WTC11 (cell line): Measurements from ENCODE around the gene CCDC157. TPM values are rescaled to one million over a fixed set of nuclear protein-coding genes. Genes with fewer than 3 reads are reported as not detected.

Source experiments
- ATAC-seq: fragments of 200-7000 bp; cut with Tn5 transposase; 2 replicates; pipeline ENCODE4 v1.10.0; 2021; ENCODE audit warnings: mild to moderate bottlenecking, moderate library complexity
- CTCF ChIA-PET: fragments of 300-600 bp; sonication (Branson Sonifier 250); formaldehyde crosslinking; loops from one replicate; lab custom pipeline; 2021; ENCODE audit warnings: antibody characterized with exemption; lab: Charles Lee
- POLR2A ChIA-PET: fragments of 350-600 bp; sonication (Branson Sonifier 250); formaldehyde crosslinking; loops from one replicate; lab custom pipeline; 2021; ENCODE audit warnings: antibody characterized with exemption; lab: Charles Lee
- DNase-seq: peaks from one replicate; pipeline ENCODE4 v3.0.0; 2021; ENCODE audit warnings: low spot score
- H3K27ac Mint-ChIP-seq: 2 replicates; pipeline ENCODE4 v1.8.0; 2021; ENCODE audit warnings: mixed read lengths
- H3K27me3 Mint-ChIP-seq: 2 replicates; pipeline ENCODE4 v1.8.0; 2021; ENCODE audit warnings: low read depth, mild to moderate bottlenecking, moderate library complexity, mixed read lengths
- H3K36me3 Mint-ChIP-seq: 2 replicates; pipeline ENCODE4 v1.8.0; 2021; ENCODE audit warnings: mixed read lengths
- H3K4me1 Mint-ChIP-seq: 2 replicates; pipeline ENCODE4 v1.8.0; 2022; ENCODE audit warnings: mixed read lengths
- H3K4me3 Mint-ChIP-seq: 2 replicates; pipeline ENCODE4 v1.8.0; 2021; ENCODE audit warnings: mild to moderate bottlenecking, moderate library complexity, mixed read lengths
- H3K9me3 Mint-ChIP-seq: 2 replicates; pipeline ENCODE4 v1.8.0; 2021; ENCODE audit warnings: mixed read lengths
- AR ChIP-seq: fragments of 250-450 bp; sonication (Bioruptor Pico); IDR thresholded peaks from 2 replicates; pipeline ENCODE4 v1.9.0; 2021; ENCODE audit warnings: mild to moderate bottlenecking
- ATF1 ChIP-seq: sonication (generic); formaldehyde crosslinking; IDR thresholded peaks from 2 replicates; pipeline ENCODE4 v1.8.1; 2023; ENCODE audit warnings: mild to moderate bottlenecking, moderate library complexity, missing genetic modification reagents
- CDX4 ChIP-seq: fragments of 250-450 bp; sonication (Bioruptor Pico); IDR thresholded peaks from 2 replicates; pipeline ENCODE4 v1.9.0; 2021; ENCODE audit warnings: moderate library complexity, mild to moderate bottlenecking, inconsistent platforms, borderline replicate concordance
- CREB1 ChIP-seq: sonication (generic); formaldehyde crosslinking; IDR thresholded peaks from 2 replicates; pipeline ENCODE4 v1.8.0; 2023; ENCODE audit warnings: mild to moderate bottlenecking, missing genetic modification reagents
- ELF4 ChIP-seq: sonication (generic); formaldehyde crosslinking; IDR thresholded peaks from 2 replicates; pipeline ENCODE4 v1.8.1; 2022; ENCODE audit warnings: low read depth, mild to moderate bottlenecking, moderate library complexity, missing genetic modification reagents
- EMX1 ChIP-seq: fragments of 250-450 bp; sonication (Bioruptor Pico); IDR thresholded peaks from 2 replicates; pipeline ENCODE4 v1.8.0; 2021; ENCODE audit warnings: mild to moderate bottlenecking
- ERG ChIP-seq: fragments of 250-450 bp; sonication (Bioruptor Pico); IDR thresholded peaks from 2 replicates; pipeline ENCODE4 v1.8.0; 2021; ENCODE audit warnings: mild to moderate bottlenecking
- ESRRA ChIP-seq: sonication (generic); formaldehyde crosslinking; IDR thresholded peaks from 2 replicates; pipeline ENCODE4 v1.8.1; 2022; ENCODE audit warnings: mild to moderate bottlenecking, missing genetic modification reagents, borderline replicate concordance
- FOXK1 ChIP-seq: sonication (generic); formaldehyde crosslinking; IDR thresholded peaks from 2 replicates; pipeline ENCODE4 v1.8.0; 2022; ENCODE audit warnings: mild to moderate bottlenecking, moderate library complexity, missing genetic modification reagents
- FOXP1 ChIP-seq: sonication (generic); formaldehyde crosslinking; IDR thresholded peaks from 2 replicates; pipeline ENCODE4 v1.8.0; 2022; ENCODE audit warnings: missing genetic modification reagents, mild to moderate bottlenecking, moderate library complexity, borderline replicate concordance
- GRHL2 ChIP-seq: fragments of 250-450 bp; sonication (Bioruptor Pico); IDR thresholded peaks from 2 replicates; pipeline ENCODE4 v1.8.0; 2022; ENCODE audit warnings: mild to moderate bottlenecking, moderate library complexity; ENCODE audit not compliant: insufficient replicate concordance, severe bottlenecking
- GTF2I ChIP-seq: fragments of 250-450 bp; sonication (Bioruptor Pico); conservative IDR thresholded peaks from 2 replicates; pipeline ENCODE4 v1.4.0; 2021; ENCODE audit warnings: mild to moderate bottlenecking
- HMGXB4 ChIP-seq: sonication (generic); formaldehyde crosslinking; IDR thresholded peaks from 2 replicates; pipeline ENCODE4 v1.8.1; 2023; ENCODE audit warnings: mild to moderate bottlenecking, moderate library complexity, missing genetic modification reagents
- IRF1 ChIP-seq: sonication (generic); formaldehyde crosslinking; IDR thresholded peaks from 2 replicates; pipeline ENCODE4 v1.8.0; 2023; ENCODE audit warnings: missing genetic modification reagents
- IRF2 ChIP-seq: sonication (generic); formaldehyde crosslinking; IDR thresholded peaks from 2 replicates; pipeline ENCODE4 v1.8.0; 2022; ENCODE audit warnings: low read depth, missing genetic modification reagents, borderline replicate concordance
- JAZF1 ChIP-seq: fragments of 250-450 bp; sonication (Bioruptor Pico); IDR thresholded peaks from 2 replicates; pipeline ENCODE4 v1.9.0; 2021; ENCODE audit warnings: moderate library complexity, mild to moderate bottlenecking, inconsistent platforms
- NR1H2 ChIP-seq: sonication (generic); formaldehyde crosslinking; IDR thresholded peaks from 2 replicates; pipeline ENCODE4 v1.9.0; 2021; ENCODE audit warnings: mild to moderate bottlenecking, moderate library complexity, missing genetic modification reagents
- SOX15 ChIP-seq: fragments of 250-450 bp; sonication (Bioruptor Pico); IDR thresholded peaks from 2 replicates; pipeline ENCODE4 v1.9.0; 2021; ENCODE audit warnings: mild to moderate bottlenecking
- TCF7 ChIP-seq: sonication (generic); formaldehyde crosslinking; IDR thresholded peaks from 2 replicates; pipeline ENCODE4 v1.8.0; 2022; ENCODE audit warnings: mild to moderate bottlenecking, low read depth, missing genetic modification reagents, moderate library complexity
- TP53 ChIP-seq: sonication (generic); formaldehyde crosslinking; IDR thresholded peaks from 2 replicates; pipeline ENCODE4 v1.8.1; 2023; ENCODE audit warnings: mild to moderate bottlenecking, missing genetic modification reagents
- USF2 ChIP-seq: sonication (generic); formaldehyde crosslinking; IDR thresholded peaks from 2 replicates; pipeline ENCODE4 v1.8.1; 2023; ENCODE audit warnings: mild to moderate bottlenecking, missing genetic modification reagents, moderate library complexity
- ZMAT4 ChIP-seq: fragments of 250-450 bp; sonication (Bioruptor Pico); IDR thresholded peaks from 2 replicates; pipeline ENCODE4 v1.9.0; 2021; ENCODE audit warnings: mild to moderate bottlenecking
- ZNF138 ChIP-seq: sonication (generic); formaldehyde crosslinking; conservative IDR thresholded peaks from 2 replicates; pipeline ENCODE4 v1.8.1; 2022; ENCODE audit warnings: mild to moderate bottlenecking, moderate library complexity, missing genetic modification reagents
- ZNF396 ChIP-seq: fragments of 250-450 bp; sonication (Bioruptor Pico); IDR thresholded peaks from 2 replicates; pipeline ENCODE4 v1.8.0; 2021; ENCODE audit warnings: mild to moderate bottlenecking, moderate library complexity, borderline replicate concordance
- ZNF416 ChIP-seq: fragments of 250-450 bp; sonication (Bioruptor Pico); IDR thresholded peaks from 2 replicates; pipeline ENCODE4 v1.9.0; 2021; ENCODE audit warnings: mild to moderate bottlenecking, inconsistent platforms
- ZNF425 ChIP-seq: fragments of 250-450 bp; sonication (Bioruptor Pico); conservative IDR thresholded peaks from 2 replicates; pipeline ENCODE4 v1.9.0; 2021; ENCODE audit warnings: mild to moderate bottlenecking
- total RNA-seq: library from RNA; stranded (reverse); gene quantifications from 3 replicates; pipeline ENCODE4 v1.2.3, GENCODE V29; 2021

The CCDC157 gene
- total RNA-seq, 1 experiment from 2014 or later = 6.5 TPM

- Mint-ChIP-seq H3K36me3 (peaks cover 91% of the 10 kb centered on the region), H3K4me3 (no peak overlapping the region), H3K9me3 (no peaks in the 10 kb centered on the region), H3K4me1 (no peaks in the 10 kb centered on the region), H3K27me3 (no peaks in the 10 kb centered on the region), H3K27ac (no peak overlapping the region)
- CTCF ChIA-PET = interaction anchor here (1.0 kb wide), 1 partner anchor 9 kb away, joined by 3 read pairs; no protein-coding TSS in a partner anchor
- TF ChIP-seq FOXK1 (CRISPR knock-in tag) (no peak), ELF4 (CRISPR knock-in tag) (no peak), TP53 (CRISPR knock-in tag) (no peak), ZMAT4 (CRISPR knock-in tag) (no peak), ATF1 (no peak), IRF1 (CRISPR knock-in tag) (no peak), ZNF416 (CRISPR knock-in tag) (no peak), TCF7 (CRISPR knock-in tag) (no peak), ZNF138 (no peak), FOXP1 (CRISPR knock-in tag) (no peak), GRHL2 (CRISPR knock-in tag) (no peak), USF2 (CRISPR knock-in tag) (no peak), CDX4 (no peak), NR1H2 (CRISPR knock-in tag) (no peak), HMGXB4 (CRISPR knock-in tag) (no peak)
- no peak for ATAC-seq
- POLR2A ChIA-PET = no interaction called here
- no peak for DNase-seq
Observed at GRCh38 chr22:30336752-30337460, 19.9 kb upstream of the CCDC157 start.

- ATAC-seq (no peak), DNase-seq (no peak)
- CTCF ChIA-PET = interaction anchor here (1.0 kb wide), 2 partner anchors 9 to 49 kb away, joined by 3 read pairs; no protein-coding TSS in a partner anchor
- peaks cover 92% of the 10 kb centered on the region for H3K36me3 Mint-ChIP-seq
- no peak overlapping the region for H3K4me3 Mint-ChIP-seq
- no peaks in the 10 kb centered on the region for H3K4me1 Mint-ChIP-seq
- POLR2A ChIA-PET = no interaction called here
- H3K9me3 Mint-ChIP-seq = no peaks in the 10 kb centered on the region
- no peak overlapping the region for H3K27ac Mint-ChIP-seq
- no peaks in the 10 kb centered on the region for H3K27me3 Mint-ChIP-seq
- TF ChIP-seq EMX1 (CRISPR knock-in tag) = no peak
- TF ChIP-seq ERG = no peak
- no peak for TF ChIP-seq ZNF425 (CRISPR knock-in tag)
- no peak for TF ChIP-seq GTF2I (CRISPR knock-in tag)
- TF ChIP-seq SOX15 (CRISPR knock-in tag) = no peak
- no peak for TF ChIP-seq IRF2 (CRISPR knock-in tag)
- TF ChIP-seq JAZF1 = no peak
- TF ChIP-seq AR (CRISPR knock-in tag) = no peak
- TF ChIP-seq ESRRA (CRISPR knock-in tag) = no peak
- no peak for TF ChIP-seq ZNF396 (CRISPR knock-in tag)
- no peak for TF ChIP-seq CREB1 (CRISPR knock-in tag)
Observed at GRCh38 chr22:30337461-30337778, 19.4 kb upstream of the CCDC157 start.
